ENCODE results near the gene GFI1B. TPM values are rescaled to one million over a fixed set of nuclear protein-coding genes. Genes with fewer than 3 reads are reported as not detected.

GFI1B gene
- polyA plus RNA-seq, 1 experiment: 0.16 TPM

DNA sequence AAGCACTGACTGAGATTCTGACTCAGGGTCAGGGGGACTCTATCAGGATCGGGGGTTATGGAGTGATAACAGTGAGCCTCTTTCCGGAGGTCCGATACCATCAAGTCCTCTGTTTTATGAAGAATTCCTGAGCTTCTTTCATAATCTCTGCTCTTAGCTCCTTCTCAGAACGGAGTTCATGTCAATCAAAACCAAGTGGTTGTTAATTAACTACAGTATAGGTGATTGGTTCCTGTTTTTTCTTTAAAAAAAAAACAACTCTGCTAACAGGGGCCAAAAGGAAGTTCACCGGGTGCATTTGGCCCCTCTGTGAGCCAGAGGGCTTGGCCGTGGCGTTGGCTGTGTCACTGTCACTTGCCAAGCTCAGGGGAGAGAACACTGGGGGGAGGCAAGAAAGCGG is 4.0 kb downstream of the GFI1B start:
- Histone ChIP-seq H3K4me3 (ENCODE audit: low read depth, low read length) (no peak overlapping the region), H3K9me3 (ENCODE audit: control insufficient read depth, insufficient read depth, low read length) (no peaks in the 10 kb centered on the region; the same call in 1 of the 2 replicates), H3K27ac (ENCODE audit: low read depth, low read length) (no peak overlapping the region), H3K27me3 (ENCODE audit: control insufficient read depth, insufficient read depth, low read length) (peaks cover 46% of the 10 kb centered on the region)
- TF ChIP-seq, protein P1, sequence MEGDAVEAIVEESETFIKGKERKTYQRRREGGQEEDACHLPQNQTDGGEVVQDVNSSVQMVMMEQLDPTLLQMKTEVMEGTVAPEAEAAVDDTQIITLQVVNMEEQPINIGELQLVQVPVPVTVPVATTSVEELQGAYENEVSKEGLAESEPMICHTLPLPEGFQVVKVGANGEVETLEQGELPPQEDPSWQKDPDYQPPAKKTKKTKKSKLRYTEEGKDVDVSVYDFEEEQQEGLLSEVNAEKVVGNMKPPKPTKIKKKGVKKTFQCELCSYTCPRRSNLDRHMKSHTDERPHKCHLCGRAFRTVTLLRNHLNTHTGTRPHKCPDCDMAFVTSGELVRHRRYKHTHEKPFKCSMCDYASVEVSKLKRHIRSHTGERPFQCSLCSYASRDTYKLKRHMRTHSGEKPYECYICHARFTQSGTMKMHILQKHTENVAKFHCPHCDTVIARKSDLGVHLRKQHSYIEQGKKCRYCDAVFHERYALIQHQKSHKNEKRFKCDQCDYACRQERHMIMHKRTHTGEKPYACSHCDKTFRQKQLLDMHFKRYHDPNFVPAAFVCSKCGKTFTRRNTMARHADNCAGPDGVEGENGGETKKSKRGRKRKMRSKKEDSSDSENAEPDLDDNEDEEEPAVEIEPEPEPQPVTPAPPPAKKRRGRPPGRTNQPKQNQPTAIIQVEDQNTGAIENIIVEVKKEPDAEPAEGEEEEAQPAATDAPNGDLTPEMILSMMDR (IDR thresholded peaks at IDR 0.05; ENCODE audit: low read depth, low read length): no peak
- DNase-seq (ENCODE audit: low read depth, low spot score): no peak
- ChIA-PET CTCF (interaction anchor here (0.6 to 0.7 kb wide), 2 partner anchors 15 to 21 kb away, joined by 3 to 8 read pairs; no protein-coding TSS in a partner anchor), POLR2A (no interaction called here)

DNA sequence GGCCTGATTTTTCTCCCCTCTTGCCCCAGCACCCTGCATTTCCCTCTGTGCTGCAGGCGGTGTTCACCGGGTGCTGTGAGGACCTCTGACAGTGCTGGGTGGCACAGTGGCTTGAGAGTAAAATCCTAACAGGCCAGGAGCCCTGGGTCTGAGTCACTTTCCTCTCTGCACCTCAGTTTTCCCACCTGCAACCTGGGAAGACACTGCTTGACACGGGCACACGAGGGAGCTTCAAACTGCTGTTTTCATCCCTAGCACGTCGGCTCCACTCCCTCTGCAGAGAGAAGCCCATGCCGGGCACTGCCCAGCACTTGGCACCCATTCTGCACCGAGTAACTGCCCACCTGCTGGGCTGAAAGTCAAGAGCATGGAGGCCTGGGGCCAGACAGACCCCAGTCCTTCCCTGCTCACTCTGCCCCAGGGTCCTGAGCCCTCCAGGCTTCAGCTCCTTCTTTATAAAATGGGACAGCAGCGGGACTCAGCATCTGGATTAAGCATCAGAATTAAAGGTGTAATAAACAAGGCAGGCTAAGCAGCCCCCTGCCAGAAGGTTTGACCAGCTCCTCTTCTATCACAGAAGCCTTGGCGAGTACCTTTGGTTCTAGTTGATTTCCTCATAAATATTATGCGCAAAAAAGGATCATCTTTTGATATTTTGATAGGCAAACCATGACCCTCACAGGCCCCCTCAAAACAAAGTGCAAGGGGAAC is 5.2 kb downstream of the GFI1B start:
- H3K9me3 ChIP-seq (ENCODE audit: control insufficient read depth, insufficient read depth, low read length): no peaks in the 10 kb centered on the region; the same call in 1 of the 2 replicates
- H3K27ac ChIP-seq (ENCODE audit: low read depth, low read length): no peak overlapping the region
- ChIA-PET POLR2A (no interaction called here), CTCF (no interaction called here)
- peaks cover 46% of the 10 kb centered on the region for H3K27me3 ChIP-seq (ENCODE audit: control insufficient read depth, insufficient read depth, low read length)
- no peak for DNase-seq (ENCODE audit: low read depth, low spot score)
- TF ChIP-seq, protein P1 (IDR thresholded peaks at IDR 0.05; ENCODE audit: low read depth, low read length): no peak
- no peak overlapping the region for H3K4me3 ChIP-seq (ENCODE audit: low read depth, low read length)

DNA sequence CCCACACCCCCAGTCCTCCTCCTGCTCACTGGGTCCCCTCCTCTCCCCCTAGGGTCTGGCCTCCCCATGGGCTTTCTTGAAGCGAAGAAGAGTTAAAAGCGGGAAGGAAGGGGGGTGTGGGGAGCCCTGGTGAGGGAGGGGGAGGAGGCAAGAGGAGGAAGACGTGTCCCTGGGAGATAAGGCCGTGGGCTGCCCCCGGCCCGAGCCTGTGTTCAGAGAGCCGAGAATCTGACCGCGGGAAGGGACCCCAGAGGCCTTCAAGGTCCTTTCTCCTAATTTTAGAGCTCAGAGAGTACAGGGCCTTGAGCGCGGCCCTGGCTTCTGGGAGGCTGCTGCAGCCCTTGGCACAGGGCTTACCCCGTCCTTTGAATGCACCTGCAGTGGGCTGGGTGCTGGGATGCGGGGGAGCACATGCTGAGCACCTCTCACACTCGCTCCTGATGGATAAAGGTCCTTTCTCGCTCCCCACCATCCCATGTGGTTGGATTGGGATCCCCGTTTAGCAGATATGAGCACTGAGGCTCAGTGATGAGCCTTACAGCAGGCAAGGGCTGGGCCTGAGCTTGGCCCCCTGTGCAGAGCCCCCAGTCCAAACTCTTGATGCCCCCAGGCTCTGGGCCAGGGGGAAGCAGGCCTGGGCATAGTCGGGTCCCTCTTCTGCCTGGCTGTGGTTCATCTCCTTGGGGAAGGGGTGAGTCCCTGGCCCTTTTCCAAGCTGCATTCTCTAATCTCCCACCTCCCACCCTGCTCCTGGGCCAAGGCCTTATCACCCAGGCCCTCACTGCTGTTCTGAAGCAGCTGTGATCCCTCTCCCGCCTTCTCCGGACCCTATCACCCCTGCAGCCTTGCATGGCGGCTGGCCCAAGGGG is 5.9 kb downstream of the GFI1B start:
- POLR2A ChIA-PET: no interaction called here
- H3K27me3 ChIP-seq (ENCODE audit: control insufficient read depth, insufficient read depth, low read length): peaks cover 38% of the 10 kb centered on the region
- H3K9me3 ChIP-seq (ENCODE audit: control insufficient read depth, insufficient read depth, low read length): no peaks in the 10 kb centered on the region; the same call in 1 of the 2 replicates
- DNase-seq (ENCODE audit: low read depth, low spot score): no peak
- TF ChIP-seq, protein P1 (IDR thresholded peaks at IDR 0.05; ENCODE audit: low read depth, low read length): no peak
- CTCF ChIA-PET: no interaction called here
- H3K27ac ChIP-seq (ENCODE audit: low read depth, low read length): no peak overlapping the region
- no peak overlapping the region for H3K4me3 ChIP-seq (ENCODE audit: low read depth, low read length)

DNA sequence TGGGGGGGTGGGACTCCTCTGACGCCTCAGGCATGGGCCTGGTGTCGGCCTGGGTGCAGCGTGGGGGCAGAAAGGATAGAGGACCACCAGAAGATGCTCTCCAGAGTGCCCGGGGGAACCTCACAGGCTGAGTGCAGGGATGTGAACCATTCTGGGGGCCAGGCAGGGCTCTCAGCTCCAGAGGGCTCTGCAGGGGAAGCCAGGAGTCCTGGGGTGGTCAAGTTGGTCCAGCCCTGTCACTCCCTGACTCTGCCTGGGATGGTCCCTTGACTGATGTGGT is 6.5 kb downstream of the GFI1B start:
- TF ChIP-seq, protein P1 (IDR thresholded peaks at IDR 0.05; ENCODE audit: low read depth, low read length): no peak
- Histone ChIP-seq H3K9me3 (ENCODE audit: control insufficient read depth, insufficient read depth, low read length) (no peaks in the 10 kb centered on the region; the same call in 1 of the 2 replicates), H3K27me3 (ENCODE audit: control insufficient read depth, insufficient read depth, low read length) (peaks cover 33% of the 10 kb centered on the region), H3K4me3 (ENCODE audit: low read depth, low read length) (no peak overlapping the region), H3K27ac (ENCODE audit: low read depth, low read length) (no peak overlapping the region)
- CTCF ChIA-PET: interaction anchor here (0.6 kb wide), 1 partner anchor 26 kb away, joined by 5 read pairs; no protein-coding TSS in a partner anchor
- DNase-seq (ENCODE audit: low read depth, low spot score): no peak
- POLR2A ChIA-PET: no interaction called here

DNA sequence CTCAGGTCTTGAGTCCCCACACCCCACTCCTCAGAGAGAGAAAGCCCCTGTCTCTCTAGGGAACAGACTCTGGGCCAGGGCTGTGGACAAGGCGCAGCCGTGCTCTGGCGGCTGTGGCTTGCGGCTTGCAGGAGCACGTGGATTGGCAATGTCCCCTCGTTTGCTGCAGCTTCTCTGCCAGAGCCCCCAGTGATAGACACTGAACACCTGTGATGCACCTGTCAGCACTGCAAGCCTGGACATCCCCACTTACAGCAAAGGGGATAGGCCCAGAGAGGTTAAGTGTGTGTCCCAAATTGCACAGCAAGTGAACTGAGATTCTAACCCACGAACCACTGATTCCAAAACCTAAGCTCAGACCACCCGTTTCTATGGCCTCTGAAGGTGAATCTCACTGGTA is 7.0 kb downstream of the GFI1B start:
- CTCF ChIA-PET: interaction anchor here (0.6 kb wide), 1 partner anchor 25 kb away, joined by 5 read pairs; no protein-coding TSS in a partner anchor
- H3K27ac ChIP-seq (ENCODE audit: low read depth, low read length): no peak overlapping the region
- TF ChIP-seq, protein P1 (IDR thresholded peaks at IDR 0.05; ENCODE audit: low read depth, low read length): no peak
- no peak overlapping the region for H3K4me3 ChIP-seq (ENCODE audit: low read depth, low read length)
- no peaks in the 10 kb centered on the region; the same call in 1 of the 2 replicates for H3K9me3 ChIP-seq (ENCODE audit: control insufficient read depth, insufficient read depth, low read length)
- H3K27me3 ChIP-seq (ENCODE audit: control insufficient read depth, insufficient read depth, low read length): peaks cover 28% of the 10 kb centered on the region
- POLR2A ChIA-PET: no interaction called here
- DNase-seq (ENCODE audit: low read depth, low spot score): no peak
